ENCODE measurements around the gene POU2F3.

DNA sequence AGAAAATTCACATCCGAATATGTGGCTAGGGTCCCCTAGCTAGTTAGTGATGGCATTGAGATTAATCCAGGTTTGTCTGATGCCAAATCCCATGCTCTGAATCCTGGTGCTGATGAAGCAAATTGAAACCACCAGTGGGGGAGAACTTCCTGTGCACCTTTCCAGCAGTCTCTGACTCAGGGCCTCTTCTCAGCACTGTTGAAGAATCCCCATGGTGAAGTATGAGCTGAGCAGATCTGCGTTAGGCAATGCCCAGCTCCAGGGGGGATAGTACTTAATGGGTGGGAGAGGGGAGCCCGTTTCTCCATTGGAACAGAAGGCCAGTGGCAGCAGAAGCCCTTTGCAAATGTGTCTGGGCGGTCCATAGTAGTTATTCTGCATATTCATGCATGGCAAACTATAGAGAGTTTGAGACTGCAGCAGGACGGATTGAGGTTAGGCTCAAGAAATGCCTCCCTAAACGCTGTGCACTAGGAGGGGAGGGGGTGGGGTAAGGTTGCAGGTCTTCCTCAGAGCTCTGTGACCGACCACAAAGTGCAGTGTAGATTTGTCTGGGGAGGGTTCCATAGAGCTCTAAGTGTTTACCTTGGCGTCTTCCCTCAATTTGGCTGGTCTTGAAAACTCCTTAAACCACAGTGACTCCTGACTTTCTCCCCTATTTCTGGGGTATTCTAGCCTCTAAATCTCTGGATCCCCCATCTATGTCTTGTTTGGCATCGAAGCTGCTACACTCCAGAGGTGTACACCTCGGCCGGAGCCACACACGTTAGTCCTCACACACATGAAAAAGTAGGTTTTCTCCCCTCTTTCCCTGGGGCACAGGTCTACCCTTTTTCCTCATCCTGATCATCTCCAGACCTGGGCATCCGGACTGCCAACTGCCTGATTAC, 4.8 kb downstream of the POU2F3 start:
- TF ChIP-seq EZH2 (optimal IDR thresholded peaks at IDR 0.05; ENCODE audit: low read depth, low read length) (no peak), EZH2phosphoT487 (IDR thresholded peaks at IDR 0.05; ENCODE audit: low read length) (no peak)
- TF ChIP-seq, protein P1, sequence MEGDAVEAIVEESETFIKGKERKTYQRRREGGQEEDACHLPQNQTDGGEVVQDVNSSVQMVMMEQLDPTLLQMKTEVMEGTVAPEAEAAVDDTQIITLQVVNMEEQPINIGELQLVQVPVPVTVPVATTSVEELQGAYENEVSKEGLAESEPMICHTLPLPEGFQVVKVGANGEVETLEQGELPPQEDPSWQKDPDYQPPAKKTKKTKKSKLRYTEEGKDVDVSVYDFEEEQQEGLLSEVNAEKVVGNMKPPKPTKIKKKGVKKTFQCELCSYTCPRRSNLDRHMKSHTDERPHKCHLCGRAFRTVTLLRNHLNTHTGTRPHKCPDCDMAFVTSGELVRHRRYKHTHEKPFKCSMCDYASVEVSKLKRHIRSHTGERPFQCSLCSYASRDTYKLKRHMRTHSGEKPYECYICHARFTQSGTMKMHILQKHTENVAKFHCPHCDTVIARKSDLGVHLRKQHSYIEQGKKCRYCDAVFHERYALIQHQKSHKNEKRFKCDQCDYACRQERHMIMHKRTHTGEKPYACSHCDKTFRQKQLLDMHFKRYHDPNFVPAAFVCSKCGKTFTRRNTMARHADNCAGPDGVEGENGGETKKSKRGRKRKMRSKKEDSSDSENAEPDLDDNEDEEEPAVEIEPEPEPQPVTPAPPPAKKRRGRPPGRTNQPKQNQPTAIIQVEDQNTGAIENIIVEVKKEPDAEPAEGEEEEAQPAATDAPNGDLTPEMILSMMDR (IDR thresholded peaks at IDR 0.05; ENCODE audit: low read length) = no peak
